IPS-11a (cell line): Measurements from ENCODE around the gene WRNIP1.
"Not testable (repeated sequence)": the region's sequence is repeated elsewhere in the genome, so short reads cannot be mapped to it uniquely, and the experiment has no call there.

Experiments
- H3K4me3 ChIP-seq: one replicate; pipeline ENCODE4 v1.5.1; 2013; ENCODE audit warnings: low read depth, low read length, control low read depth

WRNIP1 gene

DNA sequence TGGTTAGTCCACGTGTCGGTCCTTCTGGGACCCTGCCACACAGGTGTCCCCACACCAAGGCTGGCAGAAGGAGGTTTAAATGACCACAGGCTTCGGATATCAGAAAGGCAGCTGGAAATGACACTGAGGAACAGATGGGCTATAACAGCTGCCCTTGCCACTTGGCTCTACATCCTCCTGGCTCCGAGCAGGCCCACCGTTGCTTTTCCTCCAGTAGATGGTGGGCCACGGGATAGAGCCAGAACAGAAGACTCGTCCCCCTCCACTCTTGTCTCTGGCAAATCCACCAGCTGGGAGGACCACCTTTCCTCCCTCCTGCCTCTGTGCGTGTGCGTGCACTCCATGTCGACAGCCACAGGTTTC is 17.6 kb downstream of the WRNIP1 start:
- H3K4me3 ChIP-seq, result no peak overlapping the region

DNA sequence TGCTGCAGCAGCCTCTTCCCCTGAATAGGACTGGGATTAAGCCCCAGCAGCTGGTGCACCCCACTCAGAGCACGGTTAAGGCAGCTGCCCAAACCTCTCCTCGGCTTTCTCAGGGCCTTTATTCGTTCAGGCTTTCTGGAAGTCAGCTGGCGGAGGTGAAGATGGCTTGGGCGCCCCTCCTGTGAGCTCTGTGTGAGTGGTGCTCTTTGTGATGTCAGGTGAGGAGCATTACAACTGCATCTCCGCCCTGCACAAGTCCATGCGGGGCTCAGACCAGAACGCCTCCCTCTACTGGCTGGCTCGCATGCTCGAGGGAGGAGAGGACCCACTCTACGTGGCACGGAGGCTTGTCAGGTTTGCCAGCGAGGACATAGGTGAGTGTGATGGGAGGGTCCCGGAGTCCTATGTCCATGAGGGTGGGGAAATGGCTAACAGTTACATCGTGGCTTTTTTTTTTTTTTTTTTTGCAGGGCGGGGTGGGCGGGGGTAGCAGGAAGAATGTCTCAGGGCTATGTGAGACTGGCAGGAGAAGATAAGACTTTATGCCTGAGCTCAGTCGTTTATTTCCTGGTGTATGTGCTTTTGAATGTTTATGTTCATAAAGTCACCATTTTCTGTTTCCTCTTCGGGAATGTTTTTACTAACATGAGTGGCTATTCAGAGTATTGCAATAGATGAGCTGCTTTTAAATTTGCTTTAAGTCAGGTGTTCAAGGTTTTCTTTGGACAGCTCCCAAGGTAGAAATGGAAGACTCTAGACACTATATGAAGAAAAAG is 18.2 kb downstream of the WRNIP1 start:
- H3K4me3 ChIP-seq, result no peak overlapping the region

DNA sequence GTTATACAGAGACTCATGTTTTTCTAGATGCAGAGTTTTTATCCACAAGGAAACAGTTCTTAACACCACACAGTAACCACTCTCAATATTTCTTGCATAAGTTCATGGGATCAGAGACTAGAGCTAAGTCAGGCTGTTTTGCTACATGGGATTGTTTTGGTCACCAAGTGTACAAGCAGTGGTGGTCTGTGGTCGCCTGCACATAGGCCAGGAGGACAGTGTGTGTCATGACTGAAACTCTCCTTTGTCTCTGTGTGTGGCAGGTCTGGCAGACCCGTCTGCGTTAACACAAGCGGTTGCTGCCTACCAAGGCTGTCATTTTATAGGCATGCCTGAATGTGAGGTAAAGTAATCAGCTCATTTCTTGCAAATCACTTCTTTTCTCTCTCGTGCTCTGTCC is 18.9 kb downstream of the WRNIP1 start:
- no peak overlapping the region for H3K4me3 ChIP-seq

DNA sequence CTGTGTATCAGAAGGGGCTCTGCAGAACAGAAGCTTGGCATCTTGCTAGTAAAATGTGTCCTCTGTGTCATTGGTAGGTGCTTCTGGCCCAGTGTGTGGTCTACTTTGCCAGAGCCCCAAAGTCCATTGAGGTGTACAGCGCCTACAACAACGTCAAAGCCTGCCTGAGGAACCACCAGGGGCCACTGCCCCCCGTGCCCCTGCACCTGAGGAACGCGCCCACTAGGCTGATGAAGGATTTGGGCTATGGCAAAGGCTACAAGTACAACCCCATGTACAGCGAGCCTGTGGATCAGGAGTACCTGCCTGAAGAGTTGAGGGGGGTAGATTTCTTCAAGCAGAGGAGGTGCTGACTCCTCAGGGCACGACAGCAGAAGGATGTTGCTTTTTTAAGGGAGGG is 19.7 kb downstream of the WRNIP1 start:
- H3K4me3 ChIP-seq, result no peak overlapping the region

DNA sequence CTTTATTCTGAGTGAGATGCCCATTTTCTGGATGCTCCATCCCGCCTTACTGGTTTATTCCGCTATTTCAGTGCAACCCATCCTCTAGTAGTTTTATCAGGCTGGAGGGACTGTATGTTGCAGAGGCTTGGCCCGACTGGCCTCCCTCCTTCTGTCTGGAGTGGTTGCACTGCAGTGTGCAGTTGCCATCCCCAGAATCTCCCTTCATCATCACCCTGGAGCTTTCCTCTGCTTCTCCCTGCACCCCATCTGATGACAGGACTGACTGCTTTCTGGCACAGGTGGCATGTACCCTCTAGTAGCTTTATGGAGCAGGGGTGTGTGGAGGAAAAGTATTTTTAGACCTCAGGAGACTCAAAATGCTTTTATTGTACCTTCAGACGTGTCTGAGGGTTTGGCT is 21.1 kb downstream of the WRNIP1 start:
- no peak overlapping the region for H3K4me3 ChIP-seq

DNA sequence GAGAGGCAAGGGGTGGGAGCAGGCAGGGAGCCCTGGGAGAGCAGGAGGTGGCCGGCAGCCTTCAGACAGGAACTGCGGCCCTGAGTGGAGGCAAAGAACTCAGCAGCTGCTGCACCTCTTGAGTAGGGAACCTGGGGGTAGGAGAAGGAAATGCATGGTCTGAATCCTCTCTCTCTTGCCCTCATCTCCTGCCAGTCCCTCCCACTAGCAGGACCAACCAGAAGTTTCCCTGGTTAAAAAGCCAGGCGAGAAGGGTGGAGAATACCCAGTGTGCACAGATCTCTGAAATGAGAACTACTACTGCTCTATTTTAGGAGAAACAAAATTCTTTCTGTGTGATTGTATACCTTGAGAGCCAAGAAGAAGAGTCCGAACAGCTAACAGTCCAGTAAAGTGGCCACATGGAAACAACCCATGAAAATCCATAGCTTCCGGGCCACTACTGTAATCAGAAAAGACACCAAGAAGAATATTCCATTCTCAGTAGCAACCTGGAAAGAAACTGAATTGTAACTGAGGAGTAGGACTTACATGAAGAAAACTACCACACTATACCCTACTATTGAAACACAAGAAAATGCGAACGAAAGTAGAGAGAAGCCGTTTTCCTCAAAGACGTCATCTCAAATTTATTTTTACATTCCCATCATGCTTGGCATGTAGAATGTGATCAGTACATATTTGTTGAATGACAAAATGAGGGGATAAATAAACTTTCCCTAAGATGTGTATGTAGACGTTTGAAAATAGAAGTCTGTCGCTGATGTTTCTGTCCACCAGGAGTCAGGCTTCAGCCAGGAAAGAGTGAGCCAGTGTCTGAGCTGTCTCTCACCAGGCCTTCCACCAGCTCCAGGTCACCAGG is 25.6 kb downstream of the WRNIP1 start:
- no peak overlapping the region for H3K4me3 ChIP-seq

DNA sequence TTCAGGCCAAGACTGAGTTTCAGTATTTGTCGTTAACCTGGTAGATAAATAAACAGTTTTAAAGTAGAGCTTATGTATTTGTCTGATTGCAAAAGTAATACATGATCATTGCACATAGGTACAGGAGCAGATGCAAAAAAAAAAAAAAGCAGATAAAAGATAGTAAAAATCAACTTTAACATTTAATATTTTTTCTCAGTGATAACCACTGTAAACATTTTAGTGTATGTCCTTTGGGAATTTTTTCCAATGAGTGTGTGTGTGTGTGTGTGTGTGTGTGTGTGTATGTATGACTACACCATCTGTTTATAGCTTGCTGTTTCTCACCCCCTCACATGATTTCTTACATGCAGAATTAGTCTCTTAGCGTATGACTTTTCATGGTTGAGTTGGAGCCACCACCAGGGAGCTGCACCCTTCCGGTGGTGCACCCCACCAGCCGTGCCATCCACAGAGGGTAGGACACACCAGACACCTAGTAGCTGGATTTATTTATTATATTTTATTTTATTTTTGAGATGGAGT is 26.3 kb downstream of the WRNIP1 start:
- no peak overlapping the region for H3K4me3 ChIP-seq

DNA sequence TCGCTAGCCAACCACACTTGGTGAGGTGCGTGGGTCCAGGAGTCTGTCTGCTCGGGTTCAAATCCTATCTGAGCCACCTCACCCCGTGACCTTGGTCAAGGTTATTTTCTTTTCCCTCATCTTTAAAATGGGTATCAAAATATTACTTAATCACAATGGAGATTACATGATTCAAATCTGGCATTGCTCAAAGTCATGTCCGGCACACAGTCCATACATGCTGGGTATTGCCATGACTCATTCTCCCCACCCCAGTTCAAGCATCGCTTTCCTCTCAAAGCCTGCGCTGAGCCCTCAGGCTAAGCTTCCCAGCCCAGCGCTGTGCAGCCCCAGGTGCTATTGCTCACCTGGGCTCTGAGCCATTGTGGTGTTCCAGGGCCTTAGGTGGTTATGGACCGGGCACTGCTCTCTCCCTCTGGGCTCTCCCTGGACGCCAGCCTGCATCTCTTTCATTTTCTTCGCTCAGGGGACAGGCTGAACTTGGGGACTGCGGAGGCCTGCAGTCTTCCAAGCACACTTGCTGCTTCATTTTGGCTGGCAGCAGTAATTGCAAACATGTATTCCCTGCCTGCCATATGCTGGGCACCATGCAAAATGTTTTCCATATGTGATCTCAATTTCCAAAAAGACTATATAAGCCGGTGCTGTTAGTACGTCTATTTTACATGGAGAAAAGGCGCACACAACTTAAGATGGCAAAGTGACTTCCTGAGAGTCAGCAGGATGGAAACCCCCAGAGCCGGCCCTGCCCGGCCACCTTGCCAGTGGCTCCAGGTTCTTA is 27.3 kb downstream of the WRNIP1 start:
- no peak overlapping the region for H3K4me3 ChIP-seq

DNA sequence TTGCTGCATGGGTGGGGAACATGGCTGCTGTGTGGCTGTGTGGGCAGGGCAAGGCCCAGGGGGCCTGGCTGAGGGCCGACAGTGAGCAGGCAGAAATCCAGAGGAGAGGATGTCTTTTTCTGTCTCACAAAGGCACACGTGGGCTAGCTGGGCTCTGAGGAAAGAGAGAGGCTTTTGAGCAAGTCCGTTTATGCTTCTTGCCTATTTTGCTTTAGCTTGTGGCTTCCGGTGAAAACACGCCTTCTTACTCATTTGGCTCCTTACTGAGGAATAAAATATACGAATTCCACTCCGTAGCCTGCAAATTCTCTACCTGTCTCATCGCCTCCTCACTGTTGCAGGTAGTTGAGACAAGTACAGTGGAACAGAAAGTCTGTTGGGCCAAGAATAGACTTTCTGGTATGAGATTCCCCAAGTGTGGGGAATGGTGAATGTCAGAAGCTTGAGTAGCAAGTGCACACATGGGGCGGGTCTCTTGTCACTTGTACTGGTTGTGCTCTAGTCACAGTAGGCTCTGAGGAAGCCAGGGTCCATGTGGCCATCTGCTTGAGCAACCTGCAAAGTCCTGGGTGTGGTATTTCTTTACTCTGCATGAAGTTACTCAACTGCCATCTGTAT is 28.4 kb downstream of the WRNIP1 start:
- no peak overlapping the region for H3K4me3 ChIP-seq

DNA sequence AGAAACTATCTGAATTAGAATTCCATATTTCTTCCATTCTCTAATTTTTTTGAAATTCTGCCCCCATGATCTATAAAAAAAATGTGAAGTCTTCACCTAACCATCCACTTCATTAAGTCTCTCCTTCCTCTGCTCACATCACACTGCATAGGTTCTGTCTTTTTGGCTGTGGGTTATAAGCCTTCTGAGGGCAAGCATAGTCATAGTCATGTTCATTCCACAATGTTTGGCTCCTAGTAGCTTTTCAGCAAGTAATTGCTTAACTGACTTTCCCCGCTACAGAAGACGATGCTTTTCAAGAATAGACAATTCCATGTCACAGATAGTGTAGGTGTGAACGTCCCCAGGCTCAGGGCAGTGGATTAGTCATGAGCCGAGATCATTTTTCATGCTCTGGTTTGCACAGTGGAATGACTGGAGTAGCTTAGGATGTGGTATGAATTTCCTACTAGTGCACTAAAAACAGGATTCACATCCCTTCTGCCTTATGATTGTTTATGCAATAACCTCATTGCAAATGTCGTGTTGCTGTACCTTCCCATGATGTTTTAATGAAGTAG is 29.1 kb downstream of the WRNIP1 start:
- no peak overlapping the region for H3K4me3 ChIP-seq

DNA sequence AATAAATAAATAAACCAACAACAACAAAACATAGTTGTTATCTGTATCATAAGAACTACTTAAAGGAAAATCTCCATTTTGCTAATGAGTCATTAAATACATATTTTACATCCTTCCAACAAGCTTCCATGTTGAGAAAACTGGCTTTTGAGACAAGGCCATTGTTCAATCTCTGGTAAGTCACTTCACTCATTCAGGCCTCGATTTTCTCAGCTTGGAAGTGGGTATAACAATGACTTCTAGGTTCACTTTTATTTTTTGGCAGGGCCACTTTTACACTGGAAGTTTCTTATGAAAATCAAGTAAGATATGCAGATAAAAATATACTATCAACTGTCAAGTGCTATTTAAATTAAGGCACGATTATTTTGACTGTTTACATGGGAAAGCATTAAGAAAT is 30.0 kb downstream of the WRNIP1 start:
- no peak overlapping the region for H3K4me3 ChIP-seq

DNA sequence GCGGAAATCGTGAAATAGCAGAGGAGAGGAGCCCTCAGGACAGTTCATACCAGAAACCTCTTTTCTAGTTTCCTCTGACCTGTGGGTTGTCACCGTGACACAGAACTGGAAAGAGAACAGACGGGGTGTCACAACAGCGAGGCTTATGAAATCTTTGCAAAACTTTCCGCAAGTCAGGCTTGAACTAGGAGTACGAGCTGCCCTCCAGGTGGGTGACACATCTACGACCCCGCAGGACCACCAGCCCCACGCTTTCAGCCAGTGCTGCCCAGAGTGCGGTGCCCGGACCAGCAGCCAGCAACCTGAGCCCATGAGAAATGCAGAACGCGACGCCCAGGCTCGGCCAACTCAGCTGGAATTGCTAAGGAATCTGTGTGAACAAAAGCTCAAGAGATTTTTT is 30.8 kb downstream of the WRNIP1 start:
- H3K4me3 ChIP-seq, result no peak overlapping the region

DNA sequence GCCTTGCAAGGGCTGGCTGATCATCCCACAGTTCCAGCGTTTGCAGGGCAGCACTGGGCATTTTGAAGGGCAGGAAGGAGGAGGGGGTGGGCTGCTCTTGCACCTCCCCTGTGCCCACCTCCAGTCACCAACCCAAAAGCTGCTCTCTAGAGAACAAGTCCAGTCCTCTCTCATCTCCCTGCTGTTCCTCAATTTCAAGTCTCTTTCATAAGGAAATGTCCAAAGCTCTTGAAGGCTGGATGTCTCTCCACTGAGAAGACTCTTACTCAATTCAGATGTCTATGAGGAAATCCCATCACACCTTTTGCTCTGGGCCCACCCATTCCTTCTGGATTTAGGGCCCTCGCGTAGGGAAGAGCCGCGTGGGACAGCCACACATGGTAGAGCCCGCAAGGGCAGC is 31.7 kb downstream of the WRNIP1 start:
- H3K4me3 ChIP-seq, result no peak overlapping the region

DNA sequence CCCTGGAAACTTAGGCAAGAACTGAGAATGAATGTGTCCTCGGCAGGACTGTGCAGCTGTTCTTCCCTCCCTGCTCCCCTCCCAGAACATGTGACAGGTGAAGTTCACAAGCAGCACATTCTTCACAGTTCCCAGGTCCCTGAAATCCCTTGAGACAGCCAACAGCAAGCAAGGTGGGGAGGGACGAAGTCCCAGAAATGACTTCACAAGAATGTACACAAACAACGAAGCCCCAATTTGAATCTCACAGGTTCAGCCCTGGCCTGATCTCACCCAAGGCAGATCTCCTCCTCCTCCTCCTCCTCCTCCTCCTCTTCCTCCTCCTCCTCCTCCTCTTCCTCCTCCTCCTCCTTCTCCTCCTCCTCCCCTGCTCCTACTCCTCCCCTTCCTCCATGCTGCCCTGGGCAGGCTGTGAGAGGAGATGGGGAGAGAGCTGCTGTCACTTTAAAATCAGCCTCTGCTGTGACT is 32.4 kb downstream of the WRNIP1 start:
- H3K4me3 ChIP-seq, result no peak overlapping the region

DNA sequence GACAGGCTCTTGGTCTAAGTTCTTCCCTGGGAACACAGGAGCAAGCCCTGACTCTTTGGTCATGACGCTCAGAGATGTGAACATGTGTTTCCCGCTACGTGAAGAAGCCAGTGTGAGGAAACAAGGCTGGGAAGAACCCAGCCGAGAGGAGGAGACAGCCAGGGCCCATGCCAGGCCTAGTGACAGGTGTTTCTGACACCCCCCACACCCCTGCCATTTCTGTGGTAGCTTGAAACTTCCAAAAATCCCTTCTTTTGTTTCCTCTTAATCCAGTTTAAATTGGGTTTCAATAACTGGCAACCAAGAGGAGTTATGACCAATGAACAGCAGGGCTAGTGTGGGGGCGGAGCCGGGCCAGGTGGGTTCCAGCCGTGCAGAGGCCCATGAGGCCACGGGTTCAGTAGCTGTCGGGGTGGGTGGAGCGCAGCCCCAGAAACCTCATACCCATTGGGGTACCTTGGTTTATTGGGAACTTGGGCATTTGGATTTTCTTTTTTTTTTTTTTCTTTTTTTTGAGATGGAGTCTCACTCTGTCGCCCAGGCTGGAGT is 33.5 kb downstream of the WRNIP1 start:
- no peak overlapping the region for H3K4me3 ChIP-seq

DNA sequence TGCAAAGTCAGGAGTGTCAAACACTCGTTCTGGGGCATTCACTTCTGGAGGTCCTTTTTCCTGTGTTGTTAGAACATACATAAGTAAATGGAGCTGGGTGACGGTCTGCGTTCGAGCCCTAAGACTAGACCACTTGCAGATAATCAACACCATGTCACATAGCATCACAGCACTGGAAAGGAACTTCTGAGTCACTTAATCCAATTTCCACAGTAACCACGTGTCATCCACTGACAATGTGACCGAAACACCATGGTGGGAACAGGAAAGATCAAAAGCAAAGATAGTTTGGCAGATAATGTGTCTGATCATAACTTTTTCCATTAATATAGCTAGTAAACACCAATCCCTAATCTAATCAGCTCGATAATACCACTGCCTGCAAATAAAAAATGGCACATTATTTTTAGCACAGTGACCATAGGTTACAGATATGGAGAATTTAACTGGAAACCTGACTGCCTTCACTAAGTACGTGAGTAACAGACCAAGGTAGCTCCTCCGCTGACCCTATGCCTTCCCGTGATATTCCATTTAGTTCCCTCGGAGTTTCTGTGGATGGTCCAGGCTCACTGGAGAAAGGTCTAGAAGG is 34.8 kb downstream of the WRNIP1 start:
- no peak overlapping the region for H3K4me3 ChIP-seq

DNA sequence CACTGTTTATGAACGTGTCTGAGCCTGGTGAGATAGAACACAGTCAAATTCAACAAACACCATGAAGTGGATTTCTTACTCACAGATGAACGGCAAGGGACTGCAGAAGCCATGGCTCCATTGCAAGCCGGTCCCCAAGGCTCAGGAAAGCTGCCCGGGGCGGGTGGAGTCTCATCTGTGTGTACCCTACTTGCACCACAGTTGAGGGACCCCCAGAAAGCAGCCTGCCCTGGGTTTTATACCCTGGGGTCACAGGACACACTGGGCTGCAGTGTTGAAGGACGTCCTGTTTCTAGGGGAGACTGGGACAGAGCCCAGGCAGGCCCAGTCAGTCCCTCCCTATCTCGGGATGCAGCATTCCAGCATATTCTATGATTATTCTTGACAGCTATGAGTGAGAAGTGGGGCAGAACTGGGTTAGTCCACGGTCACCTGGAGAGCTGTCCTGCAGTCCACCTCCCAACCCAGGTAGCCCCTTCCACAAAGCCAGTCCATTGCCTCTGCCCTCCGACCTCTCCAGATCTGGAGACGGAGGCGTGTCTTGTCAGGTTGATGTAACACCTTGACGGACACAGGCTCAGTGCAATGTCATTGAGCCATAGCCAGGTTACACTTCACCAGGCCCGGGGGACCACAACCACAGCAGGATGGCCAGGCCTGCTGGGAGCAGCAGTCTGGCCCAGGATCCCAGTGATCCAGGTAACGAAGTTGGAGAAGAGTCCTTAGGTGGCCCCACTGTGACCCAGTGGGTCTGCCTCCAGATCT is 35.5 kb downstream of the WRNIP1 start:
- no peak overlapping the region for H3K4me3 ChIP-seq

DNA sequence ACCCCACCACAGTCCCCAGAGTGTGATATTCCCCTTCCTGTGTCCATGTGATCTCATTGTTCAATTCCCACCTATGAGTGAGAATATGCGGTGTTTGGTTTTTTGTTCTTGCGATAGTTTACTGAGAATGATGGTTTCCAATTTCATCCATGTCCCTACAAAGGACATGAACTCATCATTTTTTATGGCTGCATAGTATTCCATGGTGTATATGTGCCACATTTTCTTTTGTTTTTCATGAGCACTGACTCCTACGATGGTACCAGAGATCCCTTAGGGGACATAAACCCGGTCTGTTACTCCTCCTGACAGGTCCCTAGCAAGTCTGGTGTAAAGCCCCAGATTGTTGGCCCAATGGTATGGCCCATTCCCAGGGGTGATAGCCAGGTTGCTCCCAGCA is 36.5 kb downstream of the WRNIP1 start:
- H3K4me3 ChIP-seq, result not testable (repeated sequence)

DNA sequence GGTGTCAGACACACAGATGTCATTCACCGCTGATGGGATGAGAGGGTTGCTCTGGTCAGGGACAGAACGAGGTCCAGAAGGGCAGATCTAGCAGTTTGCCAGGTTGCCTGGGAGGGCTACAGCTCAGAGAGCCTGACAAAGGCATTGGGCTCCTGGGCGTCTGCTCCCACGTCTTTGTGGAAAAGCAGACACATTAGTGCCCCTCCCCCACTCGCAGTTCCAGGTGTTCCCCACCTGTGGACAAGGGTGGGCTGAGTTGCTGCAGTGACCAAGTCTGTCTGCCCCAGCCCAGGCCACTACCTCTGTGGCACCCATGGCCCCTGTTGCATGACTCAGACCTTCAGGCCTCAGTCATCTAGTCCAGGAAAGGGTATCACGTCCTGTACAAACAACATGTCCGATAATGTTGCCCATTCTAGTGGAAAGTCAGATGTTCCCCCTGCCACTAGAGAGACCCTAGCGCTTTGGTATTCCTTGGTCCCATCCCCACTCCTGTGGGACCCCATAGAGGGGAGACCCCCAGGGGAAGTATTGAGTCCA is 37.4 kb downstream of the WRNIP1 start:
- no peak overlapping the region for H3K4me3 ChIP-seq
